ENCODE results near the gene SGIP1. TPM values are rescaled to one million over a fixed set of nuclear protein-coding genes. Genes with fewer than 3 reads are reported as not detected.
A peak's percentile ranks its signal among the peaks of the same experiment; 100 is the strongest.

Gene SGIP1
- total and polyA plus RNA-seq, 2 of the 8 experiments (the other 6 are each of a cell fraction or from before 2014, with no cell fraction given) = 1.4 to 2.1 TPM

GRCh38 chr1:66642992-66643391 lies 109.0 kb downstream of the SGIP1 start:
- ChIA-PET POLR2A (ENCODE audit: partially characterized antibody) (interaction anchor here (1.1 kb wide), 1 partner anchor 9 kb away, joined by 3 read pairs; no protein-coding TSS in a partner anchor), CTCF (ENCODE audit: partially characterized antibody) (interaction anchor here (0.5 kb wide), 1 partner anchor 1598 kb away, joined by 3 read pairs; no protein-coding TSS in a partner anchor)
- no peaks in the 10 kb centered on the region for H3K27me3 ChIP-seq (replicated peaks in 1 of 4; ENCODE audit: control insufficient read depth in 3 of 4, extremely low read depth in 1 of 4, insufficient read depth in 3 of 4, low read length in 3 of 4)
- H3K4me1 ChIP-seq (replicated peaks in 1 of 4; ENCODE audit: control insufficient read depth in 3 of 4, insufficient read depth in 4 of 4, low read length in 3 of 4) = no peaks in the 10 kb centered on the region
- H4K20me1 ChIP-seq (replicated peaks in 1 of 2; ENCODE audit: control insufficient read depth in 1 of 2, insufficient read depth in 2 of 2, low read length in 2 of 2) = no peaks in the 10 kb centered on the region
- no peak overlapping the region for H3K4me3 ChIP-seq (ENCODE audit: extremely low read depth in 1 of 4, insufficient read depth in 2 of 4, low read depth in 3 of 4, low read length in 4 of 4)
- no peaks in the 10 kb centered on the region for H3K23me2 ChIP-seq (ENCODE audit: low read depth, low read length)
- whole genome bisulfite sequencing, 2 experiments (ENCODE audit: extremely low coverage in 1 of 2, insufficient coverage in 1 of 2, insufficient read length in 1 of 2, insufficient replicate concordance in 2 of 2, low coverage in 1 of 2, low lambda C conversion rate in 2 of 2, missing lambda C conversion rate in 1 of 2) = 71% methylated on average over 3 of the region's 3 CpGs; no CpG with 5 or more reads in 1 of the 2 experiments
- no peak overlapping the region for H3K23ac ChIP-seq (ENCODE audit: insufficient read length)
- DNase-seq (ENCODE audit: low read depth in 1 of 2, low spot score in 2 of 2) (no peak), FAIRE-seq (no peak)
- no peak overlapping the region for H3K4me2 ChIP-seq (ENCODE audit: insufficient read depth in 1 of 2, low read depth in 2 of 2, low read length in 2 of 2)
- H3K4ac ChIP-seq (replicated peaks; ENCODE audit: insufficient read length, low read depth, low read length) = no peak overlapping the region
- H3K9me3 ChIP-seq (ENCODE audit: insufficient read depth in 2 of 2, low read depth in 1 of 2, low read length in 1 of 2) = no peaks in the 10 kb centered on the region
- H3K14ac ChIP-seq (ENCODE audit: insufficient read length) = no peak overlapping the region
- no peak overlapping the region for H4K91ac ChIP-seq (replicated peaks; ENCODE audit: insufficient read length, low read length)
- H2BK120ac ChIP-seq (replicated peaks; ENCODE audit: low read depth, low read length) = no peak overlapping the region
- H2AFZ ChIP-seq (ENCODE audit: low read length) = peak overlapping the region; percentile 71; the same call in 1 of the 2 replicates
- H3K9ac ChIP-seq (replicated peaks in 1 of 4; ENCODE audit: extremely low read depth in 1 of 4, low read depth in 3 of 4, low read length in 3 of 4) = no peak overlapping the region
- H2AK5ac ChIP-seq (ENCODE audit: low read depth, low read length) = no peak overlapping the region
- H2BK15ac ChIP-seq (ENCODE audit: low read length) = no peak overlapping the region
- no peak overlapping the region for H3K56ac ChIP-seq (replicated peaks; ENCODE audit: insufficient read length, low read depth, low read length)
- H3K27ac ChIP-seq (ENCODE audit: low read depth, low read length) = no peak overlapping the region
- no peaks in the 10 kb centered on the region for H3K79me1 ChIP-seq (ENCODE audit: low read depth, low read length)
- no peak overlapping the region for H2BK5ac ChIP-seq (ENCODE audit: low read depth, low read length)
- no peak overlapping the region for H4K8ac ChIP-seq (ENCODE audit: extremely low read depth, insufficient read depth, low read length)
- H3K18ac ChIP-seq (ENCODE audit: extremely low read depth, low read length) = no peak overlapping the region
- H4K5ac ChIP-seq (ENCODE audit: insufficient read length, low read depth, low read length) = no peak overlapping the region
- H3K79me2 ChIP-seq (ENCODE audit: control insufficient read depth in 1 of 2, insufficient read depth in 2 of 2, low read length in 2 of 2) = no peaks in the 10 kb centered on the region
- no peak overlapping the region for H2BK12ac ChIP-seq (ENCODE audit: low read depth, low read length)
- no peaks in the 10 kb centered on the region for H3K36me3 ChIP-seq (ENCODE audit: control insufficient read depth in 2 of 4, insufficient read depth in 4 of 4, low read length in 3 of 4)
- H2BK20ac ChIP-seq (ENCODE audit: low read length) = no peak overlapping the region
- TF ChIP-seq TAF1 (IDR thresholded peaks at IDR 0.05; ENCODE audit: low read depth, low read length) (no peak), ASH2L (IDR thresholded peaks at IDR 0.05; ENCODE audit: low read length) (no peak), BACH1 (IDR thresholded peaks at IDR 0.05; ENCODE audit: low read length) (no peak), HDAC2 (IDR thresholded peaks at IDR 0.05; ENCODE audit: borderline replicate concordance in 1 of 2, low read depth in 2 of 2, low read length in 2 of 2) (no peak), CHD2 (IDR thresholded peaks at IDR 0.05; ENCODE audit: low read length) (no peak), KDM5A (IDR thresholded peaks at IDR 0.05; ENCODE audit: low read length) (no peak), SAP30 (IDR thresholded peaks at IDR 0.05; ENCODE audit: insufficient read depth, insufficient replicate concordance, low read length) (no peak), EP300 (IDR thresholded peaks at IDR 0.05; ENCODE audit: borderline replicate concordance in 1 of 2, low read depth in 2 of 2, low read length in 2 of 2) (no peak), SP4 (IDR thresholded peaks at IDR 0.05; ENCODE audit: low read length) (no peak), YY1 (IDR thresholded peaks at IDR 0.05; ENCODE audit: low read depth, low read length) (no peak), RXRA (IDR thresholded peaks at IDR 0.05; ENCODE audit: insufficient read depth, low read depth, low read length) (no peak), TEAD4 (IDR thresholded peaks at IDR 0.05; ENCODE audit: low read depth, low read length) (no peak), GABPA (IDR thresholded peaks at IDR 0.05; ENCODE audit: borderline replicate concordance, insufficient read depth, low read length) (no peak), GTF2F1 (IDR thresholded peaks at IDR 0.05; ENCODE audit: borderline replicate concordance, low read depth, low read length) (no peak), EZH2 (IDR thresholded peaks at IDR 0.05; ENCODE audit: low read depth, low read length, severe bottlenecking) (no peak)
